NB4 (cell line): Measurements from ENCODE around the gene RELT.

Experiments
- CTCF ChIP-seq: IDR thresholded peaks from one replicate; pipeline ENCODE4 v1.5.1; 2012; ENCODE audit warnings: low read depth, low read length
- TF ChIP-seq, protein P1 (sequence below): IDR thresholded peaks from 2 replicates; pipeline ENCODE4 v1.6.1; 2011; ENCODE audit warnings: low read depth, low read length

GRCh38 chr11:73414977-73415651 is 38.9 kb downstream of the RELT start:
- TF ChIP-seq CTCF: no peak
- TF ChIP-seq, protein P1, sequence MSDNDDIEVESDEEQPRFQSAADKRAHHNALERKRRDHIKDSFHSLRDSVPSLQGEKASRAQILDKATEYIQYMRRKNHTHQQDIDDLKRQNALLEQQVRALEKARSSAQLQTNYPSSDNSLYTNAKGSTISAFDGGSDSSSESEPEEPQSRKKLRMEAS: no peak
